MM.1S (cell line): ENCODE measurements around the gene DDX60.
"Not testable (repeated sequence)": the region's sequence is repeated elsewhere in the genome, so short reads cannot be mapped to it uniquely, and the experiment has no call there.

Source experiments
- DNase-seq: peaks from one replicate; pipeline ENCODE4 v3.0.0-alpha.2; 2015
- H2AFZ ChIP-seq: fragments of 300-600 bp; sonication (generic); 2 replicates; pipeline ENCODE4 v1.6.0; 2016; ENCODE audit warnings: antibody characterized with exemption, low read length
- H3F3A ChIP-seq: fragments of 300-600 bp; sonication (generic); 2 replicates; pipeline ENCODE4 v1.6.1; 2016; ENCODE audit warnings: mild to moderate bottlenecking, antibody characterized with exemption, low read length, moderate library complexity, mixed read lengths; ENCODE audit not compliant: insufficient read depth
- H3K27ac ChIP-seq: fragments of 300-600 bp; sonication (generic); 2 replicates; pipeline ENCODE4 v1.5.1; 2016; ENCODE audit warnings: mild to moderate bottlenecking, low read length
- H3K27me3 ChIP-seq: fragments of 300-600 bp; sonication (generic); replicated peaks from 2 replicates; pipeline ENCODE4 v1.6.0; 2016; ENCODE audit warnings: low read length; ENCODE audit not compliant: insufficient read depth
- H3K36me3 ChIP-seq: fragments of 300-600 bp; sonication (generic); replicated peaks from 2 replicates; pipeline ENCODE4 v1.6.1; 2016; ENCODE audit warnings: mild to moderate bottlenecking, low read length, mixed read lengths; ENCODE audit not compliant: insufficient read depth
- H3K4me1 ChIP-seq: fragments of 300-600 bp; sonication (generic); 2 replicates; pipeline ENCODE4 v1.6.1; 2016; ENCODE audit warnings: low read length, mixed read lengths
- H3K4me2 ChIP-seq: fragments of 300-600 bp; sonication (generic); 2 replicates; pipeline ENCODE4 v1.6.0; 2016; ENCODE audit warnings: low read depth, low read length
- H3K4me3 ChIP-seq: fragments of 300-600 bp; sonication (generic); 2 replicates; pipeline ENCODE4 v1.5.1; 2016; ENCODE audit warnings: low read length, mixed read lengths
- H3K79me2 ChIP-seq: fragments of 300-600 bp; sonication (generic); 2 replicates; pipeline ENCODE4 v1.6.1; 2016; ENCODE audit warnings: mixed run types, low read length, mixed read lengths
- H3K9ac ChIP-seq: fragments of 300-600 bp; sonication (generic); 2 replicates; pipeline ENCODE4 v1.6.1; 2016; ENCODE audit warnings: low read length, mixed read lengths
- H3K9me2 ChIP-seq: fragments of 300-600 bp; sonication (generic); replicated peaks from 2 replicates; pipeline ENCODE4 v1.6.1; 2016; ENCODE audit warnings: mild to moderate bottlenecking, low read length, mixed read lengths; ENCODE audit not compliant: insufficient read depth
- H3K9me3 ChIP-seq: fragments of 300-600 bp; sonication (generic); replicated peaks from 2 replicates; pipeline ENCODE4 v1.6.1; 2016; ENCODE audit warnings: mild to moderate bottlenecking, low read length, mixed read lengths; ENCODE audit not compliant: insufficient read depth
- H4K20me1 ChIP-seq: fragments of 300-600 bp; sonication (generic); 2 replicates; pipeline ENCODE4 v1.6.1; 2016; ENCODE audit warnings: mild to moderate bottlenecking, low read length, moderate library complexity, mixed read lengths; ENCODE audit not compliant: insufficient read depth
- CTCF ChIP-seq: fragments of 300-600 bp; sonication (generic); IDR thresholded peaks from 2 replicates; pipeline ENCODE4 v1.5.1; 2016; ENCODE audit warnings: antibody characterized with exemption, low read length, mixed read lengths
- EZH2 ChIP-seq: fragments of 300-600 bp; sonication (generic); optimal IDR thresholded peaks from 2 replicates; pipeline ENCODE3; 2017; ENCODE audit warnings: low read depth, mild to moderate bottlenecking, antibody characterized with exemption, low read length, mixed read lengths
- EZH2phosphoT487 ChIP-seq: fragments of 300-600 bp; sonication (generic); IDR thresholded peaks from 2 replicates; pipeline ENCODE4 v1.6.1; 2018; ENCODE audit warnings: antibody characterized with exemption, low read length

The DDX60 gene

GRCh38 chr4:168220893-168221292 is 97.7 kb downstream of the DDX60 start:
- Histone ChIP-seq H2AFZ (no peak overlapping the region), H3K4me1 (no peaks in the 10 kb centered on the region), H3F3A (no peaks in the 10 kb centered on the region), H3K9me2 (no peaks in the 10 kb centered on the region), H3K9me3 (no peaks in the 10 kb centered on the region), H3K36me3 (no peaks in the 10 kb centered on the region), H3K79me2 (no peaks in the 10 kb centered on the region), H3K9ac (no peak overlapping the region), H3K4me3 (no peak overlapping the region), H3K27me3 (no peaks in the 10 kb centered on the region), H3K27ac (no peak overlapping the region), H4K20me1 (no peaks in the 10 kb centered on the region), H3K4me2 (no peak overlapping the region)
- no peak for TF ChIP-seq CTCF
- TF ChIP-seq EZH2 = no peak
- TF ChIP-seq EZH2phosphoT487 = no peak
- DNase-seq = no peak

GRCh38 chr4:168218645-168219044 is 99.9 kb downstream of the DDX60 start:
- no peaks in the 10 kb centered on the region for H3K36me3 ChIP-seq
- DNase-seq = no peak
- no peak overlapping the region for H3K4me2 ChIP-seq

GRCh38 chr4:168213511-168213910 is 105.0 kb downstream of the DDX60 start:
- not testable (repeated sequence) for H3K9me2 ChIP-seq, H3K4me3 ChIP-seq, H3K9me3 ChIP-seq, H3K4me1 ChIP-seq, H4K20me1 ChIP-seq, H3K9ac ChIP-seq, H3K79me2 ChIP-seq, H3K36me3 ChIP-seq, H2AFZ ChIP-seq, H3K4me2 ChIP-seq, H3K27ac ChIP-seq, DNase-seq, H3K27me3 ChIP-seq, H3F3A ChIP-seq

More at GRCh38 chr4:168218645-168219044, 99.9 kb downstream of the DDX60 start:
- H3K4me3 ChIP-seq = no peak overlapping the region
- no peaks in the 10 kb centered on the region for H3K9me3 ChIP-seq
- H2AFZ ChIP-seq = no peak overlapping the region
- no peaks in the 10 kb centered on the region for H3F3A ChIP-seq
- no peaks in the 10 kb centered on the region for H4K20me1 ChIP-seq
- no peak for TF ChIP-seq CTCF
- TF ChIP-seq EZH2phosphoT487 = no peak
- TF ChIP-seq EZH2 = no peak
- H3K27me3 ChIP-seq = no peaks in the 10 kb centered on the region
- H3K4me1 ChIP-seq = no peaks in the 10 kb centered on the region
- no peak overlapping the region for H3K9ac ChIP-seq
- no peaks in the 10 kb centered on the region for H3K79me2 ChIP-seq
- H3K9me2 ChIP-seq = no peaks in the 10 kb centered on the region
- no peak overlapping the region for H3K27ac ChIP-seq

- DNase-seq = no peak
- H3K4me3 ChIP-seq = no peak overlapping the region
- H3K36me3 ChIP-seq = no peaks in the 10 kb centered on the region
- no peaks in the 10 kb centered on the region for H4K20me1 ChIP-seq
- H3K9ac ChIP-seq = no peak overlapping the region
- H3K27ac ChIP-seq = no peak overlapping the region
- H2AFZ ChIP-seq = no peak overlapping the region
- TF ChIP-seq EZH2phosphoT487 (no peak), EZH2 (no peak), CTCF (no peak)
- H3K4me1 ChIP-seq = no peaks in the 10 kb centered on the region
- H3K27me3 ChIP-seq = no peaks in the 10 kb centered on the region
- H3F3A ChIP-seq = no peaks in the 10 kb centered on the region
- no peak overlapping the region for H3K4me2 ChIP-seq
- H3K9me2 ChIP-seq = no peaks in the 10 kb centered on the region
- no peaks in the 10 kb centered on the region for H3K9me3 ChIP-seq
- no peaks in the 10 kb centered on the region for H3K79me2 ChIP-seq
Measured at GRCh38 chr4:168212656-168213055, 105.9 kb downstream of the DDX60 start.
